Endothelial cell of umbilical vein (primary cell): ENCODE measurements around the gene CLP1. TPM values are rescaled to one million over a fixed set of nuclear protein-coding genes. Genes with fewer than 3 reads are reported as not detected.

ENCODE experiments used
- BruUV-seq: library from RNA; stranded (reverse); fragments of 400-500 nt; replicated peaks from 2 replicates; lab custom pipeline; 2021; lab: Mats Ljungman, UMichigan
- CTCF ChIA-PET: fragments of 300-600, 350-600 bp; sonication (Branson Sonifier 250); formaldehyde crosslinking; loops from one replicate; lab custom pipeline; 2021; ENCODE audit warnings: antibody characterized with exemption, inconsistent platforms; lab: Charles Lee
- POLR2A ChIA-PET: fragments of 300-600, 350-600 bp; sonication (Branson Sonifier 250); formaldehyde crosslinking; loops from one replicate; lab custom pipeline; 2021; ENCODE audit warnings: antibody characterized with exemption, inconsistent platforms; lab: Charles Lee
- DNase-seq: peaks from one replicate; pipeline ENCODE4 v3.0.0-alpha.2; 2011; ENCODE audit warnings: low read depth, low spot score
- FAIRE-seq: peaks from 2 replicates; lab custom pipeline; 2011; peaks lifted over from hg19 to GRCh38; lab: Jason Lieb, UNC
- H2AFZ ChIP-seq: 2 replicates; pipeline ENCODE4 v1.6.0; 2012; ENCODE audit warnings: low read depth, low read length, control low read depth, inconsistent platforms
- H3K27ac ChIP-seq: 2 replicates; pipeline ENCODE4 v1.5.1; 2011; ENCODE audit warnings: low read depth, mild to moderate bottlenecking, control low read depth, low read length, moderate library complexity; ENCODE audit not compliant: insufficient read depth
- H3K27me3 ChIP-seq, 2 experiments: 2 replicates each; pipeline versions ENCODE4 v1.6.0 to v1.6.1; 2011; ENCODE audit warnings: low read length in 2 of 2, mixed read lengths in 1 of 2; ENCODE audit not compliant: control insufficient read depth in 2 of 2, insufficient read depth in 2 of 2
- H3K36me3 ChIP-seq, 2 experiments: 2 replicates in 1 of 2; 3 replicates in 1 of 2; pipeline ENCODE4 v1.5.1; 2011; ENCODE audit warnings: low read length in 2 of 2, mild to moderate bottlenecking in 1 of 2, moderate library complexity in 1 of 2; ENCODE audit not compliant: control insufficient read depth in 2 of 2, insufficient read depth in 2 of 2; ENCODE audit errors: extremely low read depth in 1 of 2
- H3K4me1 ChIP-seq: 3 replicates; pipeline ENCODE4 v1.5.1; 2011; ENCODE audit warnings: mild to moderate bottlenecking, low read length; ENCODE audit not compliant: control insufficient read depth, insufficient read depth; ENCODE audit errors: extremely low read depth
- H3K4me2 ChIP-seq: 2 replicates; pipeline ENCODE4 v1.6.1; 2011; ENCODE audit warnings: low read length, control low read depth, mixed read lengths; ENCODE audit not compliant: insufficient read depth
- H3K4me3 ChIP-seq, 3 experiments: fragments of 200-600 bp in 1 of 3; sonication (generic), shearing (Covaris generic) in 1 of 3; replicated peaks in 1 of 3; 2 replicates each; pipeline ENCODE4 v1.5.1; 2011 to 2016; ENCODE audit warnings: control low read depth in 3 of 3, low read length in 3 of 3, mild to moderate bottlenecking in 2 of 3, inconsistent platforms in 1 of 3, low read depth in 1 of 3, moderate library complexity in 1 of 3; ENCODE audit not compliant: insufficient read depth in 1 of 3
- H3K79me2 ChIP-seq: 2 replicates; pipeline ENCODE4 v1.6.0; 2012; ENCODE audit warnings: low read length, inconsistent platforms; ENCODE audit not compliant: control insufficient read depth, insufficient read depth
- H3K9ac ChIP-seq: replicated peaks from 2 replicates; pipeline ENCODE3; 2011; ENCODE audit warnings: low read length, control low read depth; ENCODE audit not compliant: insufficient read depth; ENCODE audit errors: extremely low read depth
- H3K9me1 ChIP-seq: replicated peaks from 3 replicates; pipeline ENCODE4 v1.6.0; 2011; ENCODE audit warnings: mild to moderate bottlenecking, low read length; ENCODE audit not compliant: control insufficient read depth, insufficient read depth; ENCODE audit errors: extremely low read depth
- H3K9me3 ChIP-seq: replicated peaks from 2 replicates; pipeline ENCODE4 v1.5.1; 2012; ENCODE audit warnings: low read length, inconsistent platforms; ENCODE audit not compliant: control insufficient read depth, insufficient read depth
- H4K20me1 ChIP-seq: replicated peaks from 2 replicates; pipeline ENCODE3; 2011; ENCODE audit warnings: mild to moderate bottlenecking, low read length; ENCODE audit not compliant: control insufficient read depth, insufficient read depth; ENCODE audit errors: extremely low read depth
- CTCF ChIP-seq, 2 donors: IDR thresholded peaks; 1 replicate in 1 of 2; 2 replicates in 1 of 2; pipeline ENCODE4 v1.5.1; 2011; ENCODE audit warnings: low read length in 2 of 2, mild to moderate bottlenecking in 2 of 2, moderate library complexity in 2 of 2, control low read depth in 1 of 2, inconsistent platforms in 1 of 2, low read depth in 1 of 2; ENCODE audit not compliant: insufficient read depth in 1 of 2; ENCODE audit errors: extremely low read depth in 1 of 2
- EZH2 ChIP-seq: IDR thresholded peaks from 2 replicates; pipeline ENCODE4 v1.6.1; 2012; ENCODE audit warnings: borderline replicate concordance, low read depth, mild to moderate bottlenecking, moderate library complexity, low read length, inconsistent platforms; ENCODE audit not compliant: severe bottlenecking
- FOS ChIP-seq: IDR thresholded peaks from 2 replicates; pipeline ENCODE4 v1.6.1; 2011; ENCODE audit warnings: mild to moderate bottlenecking, low read length, moderate library complexity, borderline replicate concordance; ENCODE audit not compliant: insufficient read depth
- GATA2 ChIP-seq: IDR thresholded peaks from 2 replicates; pipeline ENCODE4 v1.7.0; 2011; ENCODE audit warnings: low read depth, mild to moderate bottlenecking, moderate library complexity, mixed read lengths, low read length; ENCODE audit not compliant: insufficient read length, insufficient read depth
- JUN ChIP-seq: IDR thresholded peaks from 2 replicates; pipeline ENCODE4 v1.6.1; 2011; ENCODE audit warnings: borderline replicate concordance, low read depth; ENCODE audit not compliant: insufficient read length, insufficient read depth
- MAX ChIP-seq: IDR thresholded peaks from 2 replicates; pipeline ENCODE4 v1.6.1; 2011; ENCODE audit not compliant: insufficient read depth, insufficient read length
- MYC ChIP-seq: IDR thresholded peaks from one replicate; pipeline ENCODE4 v1.6.1; 2011; ENCODE audit warnings: mild to moderate bottlenecking, low read depth, low read length
- POLR2A ChIP-seq: IDR thresholded peaks from 2 replicates; pipeline ENCODE4 v1.6.1; 2012; ENCODE audit warnings: low read depth, mild to moderate bottlenecking, control low read depth, low read length
- POLR2AphosphoS5 ChIP-seq: IDR thresholded peaks from 2 replicates; pipeline ENCODE4 v1.6.1; 2012; ENCODE audit warnings: low read depth, mild to moderate bottlenecking, control low read depth, low read length, moderate library complexity; ENCODE audit not compliant: insufficient read depth
- dilution Hi-C: fragments of 300-500 bp; cut with MboI; formaldehyde crosslinking; loops from one replicate; pipeline ENCODE4 v1.15.0; 2019; ENCODE audit warnings: low sequenced_read_pairs; ENCODE audit not compliant: extremely low pct_ligation_motif_present
- intact Hi-C: fragments of 100-400 bp; cut with micrococcal nuclease; formaldehyde crosslinking; loops from one replicate; pipeline ENCODE4 v1.10.0; 2022
- polyA plus RNA-seq, 4 experiments: library from polyadenylated mRNA; depleted of rRNA in 3 of 4; stranded (reverse) in 3 of 4; unstranded in 1 of 4; fragments of >200 nt; gene quantifications; 2 replicates each; pipeline versions ENCODE4 v1.2.1 to v1.2.3, GENCODE V29; 2011 to 2012; ENCODE audit warnings: missing spikeins in 1 of 4
- total RNA-seq: library from RNA; stranded (reverse); gene quantifications from 2 replicates; pipeline ENCODE4 v1.2.3, GENCODE V29; 2021

Gene CLP1
- total and polyA plus RNA-seq, 2 donors (not counting 3 experiments of a cell fraction or from before 2014, with no cell fraction given) = 17.9 to 20.8 TPM

- Histone ChIP-seq H3K4me3 (no peak overlapping the region), H3K9me1 (no peaks in the 10 kb centered on the region), H2AFZ (no peak overlapping the region), H3K9ac (no peak overlapping the region), H3K36me3 (no peaks in the 10 kb centered on the region), H3K79me2 (no peaks in the 10 kb centered on the region), H3K9me3 (no peaks in the 10 kb centered on the region), H3K4me2 (no peak overlapping the region), H3K27me3 (peaks cover 5 to 6% of the 10 kb centered on the region in 2 experiments), H3K27ac (no peak overlapping the region), H3K4me1 (no peaks in the 10 kb centered on the region), H4K20me1 (no peaks in the 10 kb centered on the region)
- intact Hi-C loops (no loop called here), dilution Hi-C loops (no loop called here)
- FAIRE-seq (no peak), DNase-seq (no peak)
- BruUV-seq = no TSS peak
- TF ChIP-seq MYC (no peak), FOS (no peak), POLR2A (no peak), GATA2 (no peak), POLR2AphosphoS5 (no peak), CTCF (IDR thresholded peaks at IDR 0.05; ENCODE audit: extremely low read depth in 1 of 2, insufficient read depth in 1 of 2, low read depth in 1 of 2, low read length in 2 of 2) (no peak), MAX (no peak), EZH2 (no peak), JUN (no peak)
- CTCF ChIA-PET = interaction anchor here (0.7 to 1.5 kb wide), 2 partner anchors 18 to 59 kb away, joined by 3 to 4 read pairs; partner anchors contain the start of gene UBE2L6
- POLR2A ChIA-PET = no interaction called here
Observed at GRCh38 chr11:57626895-57627294, 30.7 kb upstream of the CLP1 start.
